Glutamatergic neuron (in vitro differentiated cells): Measurements from ENCODE around the gene KRTAP13-3. TPM values are rescaled to one million over a fixed set of nuclear protein-coding genes. Genes with fewer than 3 reads are reported as not detected.

Experiments
- DNase-seq: peaks from one replicate; pipeline ENCODE4 v3.0.0; 2022
- H3K27ac Mint-ChIP-seq: one replicate; pipeline ENCODE4 v1.8.0; 2020; ENCODE audit warnings: mild to moderate bottlenecking, mixed read lengths, inconsistent platforms; ENCODE audit not compliant: unreplicated experiment
- H3K27me3 Mint-ChIP-seq: one replicate; pipeline ENCODE4 v1.8.0; 2020; ENCODE audit warnings: mild to moderate bottlenecking, moderate library complexity, mixed read lengths, inconsistent platforms; ENCODE audit not compliant: unreplicated experiment
- H3K36me3 Mint-ChIP-seq: one replicate; pipeline ENCODE4 v1.8.0; 2020; ENCODE audit warnings: mild to moderate bottlenecking, mixed read lengths, inconsistent platforms; ENCODE audit not compliant: unreplicated experiment
- H3K4me1 Mint-ChIP-seq: one replicate; pipeline ENCODE4 v1.8.0; 2020; ENCODE audit warnings: mild to moderate bottlenecking, low read depth, mixed read lengths, inconsistent platforms; ENCODE audit not compliant: unreplicated experiment
- H3K4me3 Mint-ChIP-seq: one replicate; pipeline ENCODE4 v1.8.0; 2020; ENCODE audit warnings: mild to moderate bottlenecking, mixed read lengths, inconsistent platforms; ENCODE audit not compliant: unreplicated experiment
- H3K9me3 Mint-ChIP-seq: one replicate; pipeline ENCODE4 v1.8.0; 2020; ENCODE audit warnings: mild to moderate bottlenecking, moderate library complexity, mixed read lengths, inconsistent platforms; ENCODE audit not compliant: unreplicated experiment
- CTCF ChIP-seq: fragments of 200-600 bp; sonication (generic); IDR thresholded peaks from one replicate; pipeline ENCODE4 v1.5.0; 2021; ENCODE audit not compliant: partially characterized antibody, unreplicated experiment
- total RNA-seq: library from RNA; stranded (reverse); fragmentation: NEBNext Ultra II Directional; extraction: Animal tissue kit (Norgen Biotek cat#: 25700); gene quantifications from one replicate; pipeline ENCODE4 v1.2.1, GENCODE V29; 2021; ENCODE audit not compliant: unreplicated experiment

The KRTAP13-3 gene
- total RNA-seq, 1 donor from 2014 or later: not detected

GRCh38 chr21:30430170-30430655, 4.5 kb upstream of the KRTAP13-3 start, which contains the start of gene KRTAP13-4:
Gene KRTAP13-4, plus strand, starts transcription at chr21:30430220. Its CDS starts 56 bp downstream, at chr21:30430276.
- Mint-ChIP-seq H3K36me3 (no peaks in the 10 kb centered on the region), H3K27me3 (no peaks in the 10 kb centered on the region), H3K4me1 (no peaks in the 10 kb centered on the region), H3K4me3 (no peak within 1 kb of the TSS), H3K9me3 (no peaks in the 10 kb centered on the region), H3K27ac (no peak within 1 kb of the TSS)
- DNase-seq: no peak
- no peak for TF ChIP-seq CTCF

DNA sequence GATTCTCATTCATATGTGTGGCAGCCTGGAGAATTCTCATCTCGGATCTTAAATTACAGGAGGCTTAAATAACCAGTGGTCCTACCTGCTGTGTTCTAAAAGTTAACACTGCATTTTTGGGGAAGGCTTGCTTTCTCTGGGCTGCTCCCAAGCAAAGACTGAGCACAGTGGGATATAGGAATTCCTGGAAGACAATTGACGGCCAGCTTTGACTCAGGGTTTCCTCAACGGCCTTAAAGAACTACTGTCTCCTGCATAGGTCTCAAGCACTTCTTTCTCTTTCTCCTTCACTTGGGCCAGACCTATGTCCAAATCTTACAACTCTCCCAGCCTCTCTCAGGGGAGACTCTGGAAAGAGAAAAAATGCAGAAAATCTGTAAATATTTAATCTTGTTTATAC, 1.0 kb upstream of the KRTAP13-3 start:
- Mint-ChIP-seq H3K27me3 (no peaks in the 10 kb centered on the region), H3K27ac (no peak overlapping the region), H3K36me3 (no peaks in the 10 kb centered on the region), H3K4me3 (no peak overlapping the region), H3K4me1 (no peaks in the 10 kb centered on the region), H3K9me3 (no peaks in the 10 kb centered on the region)
- no peak for DNase-seq
- no peak for TF ChIP-seq CTCF

DNA sequence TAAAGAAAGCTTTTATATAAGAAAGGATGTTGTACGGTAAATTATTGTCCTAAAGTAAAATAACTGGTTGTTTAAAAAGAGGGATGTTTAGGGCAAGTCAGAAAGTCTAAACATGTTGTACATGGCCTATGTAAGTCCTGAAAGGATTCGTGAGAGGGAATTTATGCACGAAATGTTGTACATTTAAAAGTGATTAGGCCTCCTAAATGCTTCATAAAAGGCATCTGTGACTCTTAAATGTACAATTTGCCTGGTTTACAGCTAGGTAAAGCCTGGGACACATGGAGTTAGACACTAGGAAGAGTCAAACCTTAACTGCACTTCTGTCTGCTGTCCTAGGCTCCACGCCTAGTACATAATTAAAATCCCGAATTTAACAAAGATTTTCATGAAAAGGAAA, 9.7 kb downstream of the KRTAP13-3 start:
- H3K27ac Mint-ChIP-seq: no peak overlapping the region
- H3K36me3 Mint-ChIP-seq: no peaks in the 10 kb centered on the region
- DNase-seq: no peak
- no peak for TF ChIP-seq CTCF
- no peaks in the 10 kb centered on the region for H3K4me1 Mint-ChIP-seq
- no peak overlapping the region for H3K4me3 Mint-ChIP-seq
- no peaks in the 10 kb centered on the region for H3K9me3 Mint-ChIP-seq
- no peaks in the 10 kb centered on the region for H3K27me3 Mint-ChIP-seq

DNA sequence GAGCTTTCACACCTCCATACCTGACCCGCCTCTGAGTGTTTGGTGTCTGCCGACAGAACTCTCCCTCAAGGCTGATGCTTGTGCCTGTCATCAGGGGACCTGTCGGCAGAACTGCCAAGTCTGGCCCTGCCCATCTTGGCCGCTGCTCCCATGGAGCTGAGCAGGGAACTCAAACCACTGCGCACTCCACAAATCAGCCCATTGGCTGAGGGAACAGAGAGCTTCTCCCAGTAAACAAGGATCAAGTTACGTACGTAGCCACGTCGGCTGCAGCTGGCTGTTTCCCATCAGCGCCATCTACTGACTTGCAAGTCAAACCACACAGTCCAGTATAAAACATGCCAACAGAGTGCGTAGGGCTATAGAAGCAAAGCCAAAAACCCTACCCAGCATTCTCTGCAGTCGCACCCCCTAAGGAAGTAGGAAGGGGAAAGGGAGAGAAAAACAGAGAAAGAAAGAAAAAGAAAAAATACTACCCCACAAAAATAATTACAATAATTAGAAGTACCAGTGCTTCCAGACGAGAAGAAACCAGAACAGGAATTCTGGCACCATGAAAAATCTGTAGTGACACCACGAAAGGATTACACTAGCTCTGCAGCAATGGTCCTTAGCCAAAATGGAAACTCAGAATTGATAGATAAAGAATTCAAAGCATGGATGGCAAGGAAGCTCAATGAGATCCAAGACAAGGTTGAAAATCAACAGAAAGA, 16.8 kb downstream of the KRTAP13-3 start:
- Mint-ChIP-seq H3K27me3 (no peaks in the 10 kb centered on the region), H3K36me3 (no peaks in the 10 kb centered on the region), H3K4me1 (no peaks in the 10 kb centered on the region), H3K27ac (no peak overlapping the region), H3K4me3 (peak overlapping the region; percentile 53), H3K9me3 (no peaks in the 10 kb centered on the region)
- peak; percentile 54 for DNase-seq
- no peak for TF ChIP-seq CTCF

GRCh38 chr21:30395731-30396130, 30.0 kb downstream of the KRTAP13-3 start, which contains the start of gene KRTAP13-1:
Gene KRTAP13-1, plus strand, starts transcription at chr21:30396031. Its CDS starts 56 bp downstream, at chr21:30396087.
- Mint-ChIP-seq H3K4me1 (peaks cover 5% of the 10 kb centered on the region), H3K36me3 (no peaks in the 10 kb centered on the region), H3K27me3 (no peaks in the 10 kb centered on the region), H3K9me3 (no peaks in the 10 kb centered on the region), H3K27ac (no peak within 1 kb of the TSS), H3K4me3 (no peak within 1 kb of the TSS)
- TF ChIP-seq CTCF: no peak
- no peak for DNase-seq
